Activated T-helper 2 cell treated with anti-CD3 and anti-CD28 coated beads, Interferon-gamma antibody, Interleukin-2, Interleukin-4, amounts not matched to agents 10 μg/mL and 5 μg/mL and 100 μg/mL, durations not matched to agents 14 hours and 24 hours and 36 hours (primary cell): ENCODE measurements around the gene RAPGEF2. TPM values are rescaled to one million over a fixed set of nuclear protein-coding genes. Genes with fewer than 3 reads are reported as not detected.
A peak's percentile ranks its signal among the peaks of the same experiment; 100 is the strongest.
"Not testable (repeated sequence)": the region's sequence is repeated elsewhere in the genome, so short reads cannot be mapped to it uniquely, and the experiment has no call there.

Experiments used
- DNase-seq: peaks from one replicate; pipeline ENCODE4 v3.0.0; 2021; ENCODE audit warnings: low spot score
- H3K27ac Mint-ChIP-seq: one replicate; pipeline ENCODE4 v1.8.0; 2021; ENCODE audit warnings: mixed read lengths
- H3K27me3 Mint-ChIP-seq: one replicate; pipeline ENCODE4 v1.8.0; 2021; ENCODE audit warnings: low read depth, mixed read lengths
- H3K36me3 Mint-ChIP-seq: one replicate; pipeline ENCODE4 v1.8.0; 2021; ENCODE audit warnings: low read depth, mixed read lengths
- H3K4me1 Mint-ChIP-seq: one replicate; pipeline ENCODE4 v1.8.0; 2021; ENCODE audit warnings: low read depth, mixed read lengths
- H3K4me3 Mint-ChIP-seq: one replicate; pipeline ENCODE4 v1.8.0; 2021; ENCODE audit warnings: low read depth, mild to moderate bottlenecking, moderate library complexity, mixed read lengths
- H3K9me3 Mint-ChIP-seq: one replicate; pipeline ENCODE4 v1.8.0; 2021; ENCODE audit warnings: mixed read lengths
- intact Hi-C: fragments of 100-400 bp; cut with micrococcal nuclease; formaldehyde crosslinking; loops from one replicate; pipeline ENCODE4 v1.15.1; 2023
- total RNA-seq: library from RNA; stranded (reverse); gene quantifications from 2 replicates; pipeline ENCODE4 v1.2.3, GENCODE V29; 2022

The RAPGEF2 gene
- total RNA-seq, 1 donor from 2014 or later = 17.0 TPM

DNA sequence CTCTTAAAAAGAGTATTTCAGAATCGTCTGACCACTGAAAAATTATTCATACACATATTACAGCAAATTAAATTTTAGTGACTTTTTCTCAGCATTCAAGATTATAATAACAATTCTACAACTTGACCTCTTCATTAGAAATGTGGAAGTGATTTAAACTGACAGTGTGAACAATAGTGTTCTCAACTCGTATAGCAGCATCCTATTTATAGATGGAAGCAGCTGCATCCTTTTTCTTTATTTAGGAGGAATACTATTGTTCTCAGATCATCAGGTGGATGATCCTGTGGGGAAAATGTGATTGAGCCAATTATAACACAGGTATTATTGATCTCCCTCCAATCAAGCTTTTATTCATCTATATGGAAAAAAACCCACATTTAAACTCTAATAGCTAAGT, 56.7 kb downstream of the RAPGEF2 start:
- H3K9me3 Mint-ChIP-seq = no peaks in the 10 kb centered on the region
- H3K27me3 Mint-ChIP-seq = peaks cover 2% of the 10 kb centered on the region
- no peak for DNase-seq
- intact Hi-C loops = no loop called here
- H3K27ac Mint-ChIP-seq = no peak overlapping the region
- no peaks in the 10 kb centered on the region for H3K36me3 Mint-ChIP-seq
- peaks cover 5% of the 10 kb centered on the region for H3K4me1 Mint-ChIP-seq
- no peak overlapping the region for H3K4me3 Mint-ChIP-seq

GRCh38 chr4:159160242-159160641, 57.4 kb downstream of the RAPGEF2 start:
- no peak overlapping the region for H3K27ac Mint-ChIP-seq

DNA sequence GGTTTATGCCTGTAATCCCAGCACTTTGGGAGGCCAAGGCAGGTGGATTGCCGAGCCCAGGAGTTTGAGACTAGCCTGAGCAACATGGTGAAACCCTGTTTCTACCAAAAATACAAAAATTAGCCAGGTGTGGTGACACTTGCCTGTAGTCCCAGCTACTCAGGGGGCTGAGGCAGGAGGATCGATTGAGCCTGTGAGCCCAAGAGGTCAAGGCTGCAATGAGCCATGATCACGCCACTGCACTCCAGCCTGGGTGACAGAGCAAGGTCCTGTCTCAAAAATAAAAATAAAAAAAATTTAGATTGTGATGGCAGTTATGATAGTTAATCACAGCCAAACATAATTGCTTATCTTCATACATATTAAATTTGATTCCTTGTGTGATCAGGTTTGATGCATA, 58.6 kb downstream of the RAPGEF2 start:
- H3K4me3 Mint-ChIP-seq, intact Hi-C loops, DNase-seq, H3K27me3 Mint-ChIP-seq, H3K9me3 Mint-ChIP-seq, H3K36me3 Mint-ChIP-seq, H3K4me1 Mint-ChIP-seq, H3K27ac Mint-ChIP-seq: not testable (repeated sequence)

More at GRCh38 chr4:159160242-159160641, 57.4 kb downstream of the RAPGEF2 start:
- H3K36me3 Mint-ChIP-seq = no peaks in the 10 kb centered on the region
- peaks cover 5% of the 10 kb centered on the region for H3K4me1 Mint-ChIP-seq
- H3K4me3 Mint-ChIP-seq = no peak overlapping the region
- peaks cover 2% of the 10 kb centered on the region for H3K27me3 Mint-ChIP-seq
- DNase-seq = no peak
- intact Hi-C loops = no loop called here
- H3K9me3 Mint-ChIP-seq = no peaks in the 10 kb centered on the region

GRCh38 chr4:159162576-159162975, 59.7 kb downstream of the RAPGEF2 start:
- Mint-ChIP-seq H3K9me3 (no peaks in the 10 kb centered on the region), H3K4me1 (peaks cover 9% of the 10 kb centered on the region), H3K27me3 (peaks cover 2% of the 10 kb centered on the region), H3K4me3 (no peak overlapping the region), H3K36me3 (no peaks in the 10 kb centered on the region), H3K27ac (no peak overlapping the region)
- DNase-seq = no peak
- intact Hi-C loops = no loop called here

DNA sequence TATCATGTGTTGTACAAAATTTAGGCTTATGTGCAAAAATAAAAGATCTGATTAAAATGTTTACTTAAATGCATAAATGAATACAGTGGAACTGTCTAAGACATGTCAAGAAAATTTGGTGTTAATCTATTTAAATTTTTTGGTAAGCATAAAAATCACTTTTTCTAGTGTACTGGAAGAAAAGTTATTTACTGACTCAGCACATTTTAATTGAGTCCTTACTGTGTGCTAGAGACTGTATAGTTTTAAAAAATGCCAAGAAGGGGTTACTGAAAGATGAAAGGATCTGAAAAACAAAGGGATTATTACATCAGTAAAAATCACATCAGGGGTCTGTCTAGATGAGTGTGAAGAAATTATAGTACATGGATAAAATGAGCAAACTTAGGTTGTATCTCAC, 60.6 kb downstream of the RAPGEF2 start:
- peaks cover 7% of the 10 kb centered on the region for H3K4me1 Mint-ChIP-seq
- no peaks in the 10 kb centered on the region for H3K9me3 Mint-ChIP-seq
- no peak for DNase-seq
- H3K27me3 Mint-ChIP-seq = peaks cover 2% of the 10 kb centered on the region
- no peak overlapping the region for H3K4me3 Mint-ChIP-seq
- H3K27ac Mint-ChIP-seq = no peak overlapping the region
- no peaks in the 10 kb centered on the region for H3K36me3 Mint-ChIP-seq
- intact Hi-C loops = no loop called here

DNA sequence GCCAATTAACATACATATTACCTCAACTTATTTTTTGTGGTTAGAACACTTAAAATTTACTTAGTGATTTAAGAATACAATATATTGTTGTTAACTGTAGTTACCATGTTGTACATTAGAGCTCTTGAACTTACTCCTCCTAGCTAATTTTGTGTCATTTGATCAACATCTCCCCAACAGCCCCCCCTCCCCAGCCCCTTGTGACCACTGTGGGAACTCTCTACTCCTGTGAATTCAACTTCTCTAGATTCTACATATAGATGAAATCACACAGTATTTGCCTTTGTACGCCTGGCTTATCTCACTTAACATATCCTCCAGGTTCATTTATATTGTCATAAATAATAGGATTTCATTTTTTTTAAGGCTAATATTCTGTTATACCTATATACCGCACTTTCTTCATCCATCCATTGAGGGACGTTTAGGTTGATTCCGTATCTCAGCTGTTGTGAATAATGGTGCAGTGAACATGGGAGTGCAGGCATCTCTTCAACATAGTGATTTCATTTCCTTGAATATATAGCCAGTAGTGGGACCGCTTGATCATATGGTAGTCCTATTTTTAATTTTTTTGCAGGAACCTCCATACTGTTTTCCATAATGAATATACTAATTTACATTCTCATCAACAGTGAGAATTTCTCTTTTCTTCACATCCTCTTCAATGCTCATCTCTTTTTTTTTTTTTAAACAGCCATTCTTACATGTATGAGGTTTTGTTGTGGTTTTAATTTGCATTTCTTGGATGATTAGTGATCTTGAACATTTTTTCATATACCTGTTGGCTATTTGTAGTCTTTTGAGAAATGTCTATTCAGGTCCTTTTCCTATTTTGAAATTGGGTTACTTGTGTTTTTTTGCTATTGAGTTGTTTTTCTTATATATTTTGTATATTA, 66.8 kb downstream of the RAPGEF2 start:
- peaks cover 15% of the 10 kb centered on the region for H3K4me1 Mint-ChIP-seq

GRCh38 chr4:159171287-159171686, 68.4 kb downstream of the RAPGEF2 start:
- no peak for DNase-seq
- no peaks in the 10 kb centered on the region for H3K36me3 Mint-ChIP-seq

More for the DNA sequence above, 66.8 kb downstream of the RAPGEF2 start:
- Mint-ChIP-seq H3K36me3 (no peaks in the 10 kb centered on the region), H3K27me3 (peaks cover 13% of the 10 kb centered on the region), H3K9me3 (no peaks in the 10 kb centered on the region), H3K4me3 (no peak overlapping the region), H3K27ac (no peak overlapping the region)
- no peak for DNase-seq
- intact Hi-C loops = no loop called here

GRCh38 chr4:159173886-159174285, 71.0 kb downstream of the RAPGEF2 start:
- Mint-ChIP-seq H3K4me3 (no peak overlapping the region), H3K27me3 (peaks cover 14% of the 10 kb centered on the region), H3K4me1 (peaks cover 28% of the 10 kb centered on the region), H3K9me3 (no peaks in the 10 kb centered on the region), H3K36me3 (no peaks in the 10 kb centered on the region), H3K27ac (no peak overlapping the region)
- DNase-seq = no peak
- intact Hi-C loops = loop anchor here (2.0 kb wide), 1 partner anchor 443 kb away; no protein-coding TSS in a partner anchor

More at GRCh38 chr4:159171287-159171686, 68.4 kb downstream of the RAPGEF2 start:
- no peaks in the 10 kb centered on the region for H3K9me3 Mint-ChIP-seq
- intact Hi-C loops = no loop called here
- H3K4me3 Mint-ChIP-seq = no peak overlapping the region
- peaks cover 14% of the 10 kb centered on the region for H3K27me3 Mint-ChIP-seq
- no peak overlapping the region for H3K27ac Mint-ChIP-seq
- peaks cover 24% of the 10 kb centered on the region for H3K4me1 Mint-ChIP-seq

- H3K4me1 Mint-ChIP-seq = peaks cover 32% of the 10 kb centered on the region
- H3K27ac Mint-ChIP-seq = no peak overlapping the region
- intact Hi-C loops = loop anchor here (1.0 to 5.0 kb wide), 5 partner anchors 29 to 444 kb away; partner anchors contain the start of gene RAPGEF2
- H3K9me3 Mint-ChIP-seq = no peaks in the 10 kb centered on the region
- no peak for DNase-seq
- H3K27me3 Mint-ChIP-seq = peaks cover 14% of the 10 kb centered on the region
- no peak overlapping the region for H3K4me3 Mint-ChIP-seq
- H3K36me3 Mint-ChIP-seq = no peaks in the 10 kb centered on the region
Measured at GRCh38 chr4:159174645-159175084, 71.8 kb downstream of the RAPGEF2 start.

DNA sequence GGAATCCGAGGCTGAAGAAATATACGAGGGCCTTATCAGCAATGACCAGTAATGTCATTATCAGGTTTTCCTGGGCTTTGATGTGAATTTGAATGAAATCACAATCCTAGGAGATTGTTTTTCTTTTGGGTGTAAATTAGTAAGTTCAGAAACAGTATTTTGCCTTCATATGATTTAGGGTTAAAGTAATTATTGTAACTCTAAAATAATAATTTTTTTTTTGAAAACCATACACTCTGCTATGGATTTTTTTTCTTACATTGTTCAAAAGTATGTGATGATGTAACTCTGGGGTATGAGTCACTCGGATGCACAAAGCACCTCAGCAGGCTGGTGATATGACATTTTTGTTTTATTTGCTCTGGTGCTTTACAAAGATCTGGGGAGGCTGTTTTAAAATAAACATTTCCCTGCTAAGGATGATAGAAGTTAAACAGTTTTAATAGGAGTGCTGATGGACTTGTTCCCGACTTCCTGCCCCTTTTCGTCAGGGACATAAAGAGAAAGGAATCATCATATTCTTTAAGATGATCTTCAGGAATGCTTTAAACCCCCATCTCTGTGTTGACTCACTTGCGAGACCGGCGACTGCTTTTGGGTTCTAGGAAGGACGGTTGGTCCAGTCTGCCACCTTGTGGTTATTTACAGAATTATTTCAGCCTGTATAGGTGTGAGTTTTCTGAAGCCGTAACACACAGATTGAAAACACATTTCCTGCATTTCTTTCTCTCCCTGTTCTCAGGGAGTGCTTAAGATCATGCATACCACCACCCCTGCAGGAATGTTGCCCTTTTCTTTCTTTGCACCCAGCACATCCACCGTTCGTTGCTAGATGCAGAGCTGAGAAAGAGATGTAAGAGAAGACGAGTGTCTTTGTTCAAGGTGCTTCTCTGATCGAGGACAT, 72.5 kb downstream of the RAPGEF2 start:
- H3K36me3 Mint-ChIP-seq = no peaks in the 10 kb centered on the region
- H3K4me1 Mint-ChIP-seq = peaks cover 31% of the 10 kb centered on the region
- peaks cover 14% of the 10 kb centered on the region for H3K27me3 Mint-ChIP-seq
- H3K27ac Mint-ChIP-seq = no peak overlapping the region
- H3K9me3 Mint-ChIP-seq = no peaks in the 10 kb centered on the region
- intact Hi-C loops = loop anchor here (1.0 to 5.0 kb wide), 5 partner anchors 28 to 445 kb away; partner anchors contain the start of gene RAPGEF2
- no peak overlapping the region for H3K4me3 Mint-ChIP-seq
- peak; percentile 31 for DNase-seq

DNA sequence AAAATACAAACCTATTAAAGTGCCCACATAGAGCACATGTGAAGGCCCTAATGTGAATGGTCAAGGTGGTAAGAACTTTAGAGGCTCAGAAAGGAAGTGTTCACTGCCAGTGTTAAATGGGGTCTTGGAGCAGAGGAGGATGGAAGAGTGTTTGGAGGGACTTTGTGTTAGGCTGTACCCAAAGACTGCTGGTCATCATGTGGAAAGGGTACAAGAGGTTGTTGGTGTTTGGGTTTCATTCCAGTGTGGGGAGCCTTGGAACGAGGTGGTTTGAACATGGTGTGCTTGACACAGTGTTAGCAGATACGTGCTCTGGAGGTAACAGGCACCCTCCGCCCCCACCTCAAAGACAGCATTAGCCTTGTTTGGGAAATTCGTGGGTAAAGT, 73.1 kb downstream of the RAPGEF2 start:
- DNase-seq = no peak
- intact Hi-C loops = loop anchor here (1.0 to 5.0 kb wide), 5 partner anchors 27 to 445 kb away; partner anchors contain the start of gene RAPGEF2
- H3K27ac Mint-ChIP-seq = no peak overlapping the region
- H3K36me3 Mint-ChIP-seq = no peaks in the 10 kb centered on the region
- no peaks in the 10 kb centered on the region for H3K9me3 Mint-ChIP-seq
- H3K4me1 Mint-ChIP-seq = peaks cover 31% of the 10 kb centered on the region
- H3K4me3 Mint-ChIP-seq = no peak overlapping the region
- peaks cover 14% of the 10 kb centered on the region for H3K27me3 Mint-ChIP-seq

DNA sequence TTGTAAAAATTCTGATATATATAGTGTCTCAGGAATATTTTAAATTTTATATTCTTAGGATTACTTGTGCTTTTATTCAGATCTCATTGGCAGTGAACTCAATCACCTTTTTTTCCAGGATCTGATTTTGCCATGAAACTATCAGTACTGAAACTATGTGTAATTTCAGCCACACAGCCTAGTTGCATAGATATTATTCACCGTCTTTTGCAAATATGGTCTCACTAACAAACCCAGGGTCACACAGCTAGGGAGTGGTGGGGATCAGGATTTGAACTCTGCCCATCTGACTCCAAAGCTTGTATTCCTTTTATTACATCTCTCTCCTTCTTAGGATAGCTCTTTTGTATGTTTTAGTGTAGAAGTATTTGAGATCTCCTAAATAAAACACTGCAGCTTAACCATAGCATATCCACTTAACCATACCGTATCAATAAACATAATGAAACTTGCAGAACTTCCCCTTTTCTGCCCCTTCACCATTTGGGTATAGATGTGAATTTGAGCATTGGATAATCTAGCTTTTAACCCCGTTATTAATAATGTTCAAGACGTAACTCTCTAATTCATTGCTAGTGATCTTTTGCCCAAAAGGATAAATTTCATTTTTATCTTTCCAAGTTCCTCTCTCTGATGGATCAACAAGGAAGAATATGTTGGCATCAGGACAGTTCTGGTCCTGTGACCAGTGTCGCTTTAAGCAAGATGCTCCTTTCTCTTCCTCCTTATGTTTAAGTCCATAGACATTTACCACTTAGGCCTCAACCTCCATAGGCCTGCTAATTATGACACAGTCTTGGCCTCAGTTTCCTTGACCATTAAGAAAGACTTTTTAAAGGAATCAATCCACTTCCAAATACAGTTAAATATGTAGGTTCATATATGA, 74.6 kb downstream of the RAPGEF2 start:
- no peak overlapping the region for H3K27ac Mint-ChIP-seq
- intact Hi-C loops = loop anchor here (5.0 kb wide), 2 partner anchors 75 to 130 kb away; partner anchors contain the start of gene RAPGEF2
- H3K9me3 Mint-ChIP-seq = no peaks in the 10 kb centered on the region
- H3K27me3 Mint-ChIP-seq = peaks cover 6% of the 10 kb centered on the region
- no peak overlapping the region for H3K4me3 Mint-ChIP-seq
- H3K4me1 Mint-ChIP-seq = peaks cover 26% of the 10 kb centered on the region
- no peak for DNase-seq
- no peaks in the 10 kb centered on the region for H3K36me3 Mint-ChIP-seq
